DND-41 (cell line): Measurements from ENCODE around the gene UQCC2.

ENCODE experiments used
- ATAC-seq: fragments of 200-7000 bp; cut with Tn5 transposase; 3 replicates; pipeline ENCODE4 v1.9.1; 2021; ENCODE audit warnings: low read depth; ENCODE audit not compliant: insufficient read depth
- DNase-seq: peaks from one replicate; pipeline ENCODE4 v3.0.0-alpha.2; 2020
- H2AFZ ChIP-seq: 2 replicates; pipeline ENCODE4 v1.6.0; 2012; ENCODE audit warnings: low read depth, low read length
- H3K27ac ChIP-seq: 2 replicates; pipeline ENCODE4 v1.5.1; 2012; ENCODE audit warnings: low read length, inconsistent platforms
- H3K27me3 ChIP-seq: fragments of 200-600 bp; sonication (generic); 2 replicates; pipeline ENCODE4 v1.6.0; 2012; ENCODE audit warnings: low read length, mild to moderate bottlenecking, inconsistent platforms; ENCODE audit not compliant: insufficient read depth, poor library complexity
- H3K36me3 ChIP-seq: 2 replicates; pipeline ENCODE4 v1.5.1; 2012; ENCODE audit warnings: low read length, inconsistent platforms; ENCODE audit not compliant: insufficient read depth
- H3K4me1 ChIP-seq: 2 replicates; pipeline ENCODE4 v1.5.1; 2012; ENCODE audit warnings: mild to moderate bottlenecking, low read length; ENCODE audit not compliant: insufficient read depth
- H3K4me2 ChIP-seq: 2 replicates; pipeline ENCODE4 v1.6.0; 2012; ENCODE audit warnings: mild to moderate bottlenecking, moderate library complexity, low read length, inconsistent platforms; ENCODE audit not compliant: insufficient read depth
- H3K4me3 ChIP-seq, 2 experiments: fragments of 200-600 bp in 1 of 2; shearing (Covaris generic) in 1 of 2; 2 replicates each; pipeline ENCODE4 v1.5.1; 2012 to 2016; ENCODE audit warnings: inconsistent platforms in 2 of 2, low read length in 2 of 2, mild to moderate bottlenecking in 2 of 2, low read depth in 1 of 2, moderate library complexity in 1 of 2
- H3K79me2 ChIP-seq: 2 replicates; pipeline ENCODE4 v1.6.0; 2012; ENCODE audit warnings: low read length, inconsistent platforms; ENCODE audit not compliant: insufficient read depth
- H3K9ac ChIP-seq: 2 replicates; pipeline ENCODE4 v1.6.0; 2012; ENCODE audit warnings: low read depth, mild to moderate bottlenecking, inconsistent platforms, low read length, moderate library complexity
- H3K9me3 ChIP-seq: 2 replicates; pipeline ENCODE4 v1.5.1; 2012; ENCODE audit warnings: low read length, moderate library complexity, mild to moderate bottlenecking, inconsistent platforms; ENCODE audit not compliant: insufficient read depth, severe bottlenecking
- H4K20me1 ChIP-seq: 2 replicates; pipeline ENCODE4 v1.6.0; 2012; ENCODE audit warnings: low read length; ENCODE audit not compliant: insufficient read depth
- CTCF ChIP-seq: IDR thresholded peaks from 2 replicates; pipeline ENCODE4 v1.5.1; 2012; ENCODE audit warnings: borderline replicate concordance, low read length, moderate library complexity, mild to moderate bottlenecking; ENCODE audit not compliant: poor library complexity, severe bottlenecking; ENCODE audit errors: extremely low read depth
- EZH2 ChIP-seq: IDR thresholded peaks from 3 replicates; pipeline ENCODE4 v1.6.1; 2012; ENCODE audit warnings: borderline replicate concordance, low read depth, mild to moderate bottlenecking, moderate library complexity, low read length, inconsistent platforms; ENCODE audit not compliant: severe bottlenecking

Gene UQCC2

GRCh38 chr6:33675968-33676367, 35.5 kb downstream of the UQCC2 start:
- no peak for ATAC-seq
- Histone ChIP-seq H3K4me2 (no peak overlapping the region), H3K4me1 (no peaks in the 10 kb centered on the region), H3K27me3 (no peaks in the 10 kb centered on the region), H3K4me3 (no peak overlapping the region), H3K9me3 (no peaks in the 10 kb centered on the region), H4K20me1 (peaks cover 3% of the 10 kb centered on the region; the same call in 1 of the 2 replicates), H3K79me2 (no peaks in the 10 kb centered on the region), H3K36me3 (peaks cover 80% of the 10 kb centered on the region), H3K27ac (no peak overlapping the region), H3K9ac (no peak overlapping the region), H2AFZ (no peak overlapping the region)
- no peak for DNase-seq
- no peak for TF ChIP-seq CTCF
- no peak for TF ChIP-seq EZH2

GRCh38 chr6:33673851-33674250, 37.6 kb downstream of the UQCC2 start:
- no peak for TF ChIP-seq EZH2
- no peak for TF ChIP-seq CTCF
- no peak overlapping the region for H3K4me2 ChIP-seq
- H3K27ac ChIP-seq = no peak overlapping the region
- no peak for DNase-seq
- H3K79me2 ChIP-seq = no peaks in the 10 kb centered on the region
- no peak overlapping the region for H3K4me3 ChIP-seq
- H3K27me3 ChIP-seq = no peaks in the 10 kb centered on the region
- H3K9me3 ChIP-seq = no peaks in the 10 kb centered on the region
- no peaks in the 10 kb centered on the region; the same call in 1 of the 2 replicates for H4K20me1 ChIP-seq
- H3K9ac ChIP-seq = no peak overlapping the region
- H3K36me3 ChIP-seq = peaks cover 84% of the 10 kb centered on the region
- no peak for ATAC-seq
- H2AFZ ChIP-seq = no peak overlapping the region
- H3K4me1 ChIP-seq = no peaks in the 10 kb centered on the region

GRCh38 chr6:33672808-33673207, 38.7 kb downstream of the UQCC2 start:
- H3K27ac ChIP-seq = no peak overlapping the region
- no peak overlapping the region for H3K9ac ChIP-seq
- H3K27me3 ChIP-seq = no peaks in the 10 kb centered on the region
- H2AFZ ChIP-seq = no peak overlapping the region
- TF ChIP-seq EZH2 (no peak), CTCF (no peak)
- H3K4me1 ChIP-seq = no peaks in the 10 kb centered on the region
- no peaks in the 10 kb centered on the region for H3K9me3 ChIP-seq
- H3K4me2 ChIP-seq = no peak overlapping the region
- H3K4me3 ChIP-seq = no peak overlapping the region
- no peaks in the 10 kb centered on the region; the same call in 1 of the 2 replicates for H4K20me1 ChIP-seq
- DNase-seq = no peak
- H3K36me3 ChIP-seq = peaks cover 81% of the 10 kb centered on the region
- ATAC-seq = no peak
- H3K79me2 ChIP-seq = no peaks in the 10 kb centered on the region

- ATAC-seq (no peak), DNase-seq (no peak)
- Histone ChIP-seq H3K4me3 (no peak overlapping the region), H3K27ac (no peak overlapping the region), H3K36me3 (peaks cover 81% of the 10 kb centered on the region), H2AFZ (no peak overlapping the region), H4K20me1 (no peaks in the 10 kb centered on the region; the same call in 1 of the 2 replicates), H3K4me1 (no peaks in the 10 kb centered on the region), H3K4me2 (no peak overlapping the region), H3K9ac (no peak overlapping the region), H3K27me3 (no peaks in the 10 kb centered on the region), H3K79me2 (no peaks in the 10 kb centered on the region), H3K9me3 (no peaks in the 10 kb centered on the region)
- no peak for TF ChIP-seq EZH2
- no peak for TF ChIP-seq CTCF
Observed at GRCh38 chr6:33671744-33672072, 39.8 kb downstream of the UQCC2 start.
